GM21717 (cell line): Measurements from ENCODE around the gene CEP295NL.
"Not testable (repeated sequence)": the region's sequence is repeated elsewhere in the genome, so short reads cannot be mapped to it uniquely, and the experiment has no call there.

ENCODE experiments used
- ATAC-seq: cut with Tn5 transposase; IDR thresholded peaks from one replicate; pipeline ENCODE4 v1.9.1; 2021; ENCODE audit warnings: mild to moderate bottlenecking, moderate library complexity; ENCODE audit not compliant: unreplicated experiment

CEP295NL gene

GRCh38 chr17:78933025-78933958, 30.3 kb upstream of the CEP295NL start:
- ATAC-seq = no peak

- ATAC-seq = no peak
Measured at GRCh38 chr17:78929908-78930775, 27.1 kb upstream of the CEP295NL start.

- no peak for ATAC-seq
Measured at GRCh38 chr17:78925662-78926555, 22.9 kb upstream of the CEP295NL start.

- ATAC-seq = no peak
Measured at GRCh38 chr17:78925234-78925633, 22.2 kb upstream of the CEP295NL start, which contains the start of gene TIMP2. Gene TIMP2 (minus strand): TSS chr17:78925387. CDS start chr17:78925088, 299 bp downstream.

GRCh38 chr17:78924481-78925151, 21.6 kb upstream of the CEP295NL start:
- no peak for ATAC-seq

- no peak for ATAC-seq
Measured at GRCh38 chr17:78923660-78924453, 20.9 kb upstream of the CEP295NL start.

GRCh38 chr17:78922816-78923498, 20.0 kb upstream of the CEP295NL start:
- ATAC-seq = no peak

GRCh38 chr17:78921437-78921971, 18.5 kb upstream of the CEP295NL start:
- ATAC-seq = no peak

GRCh38 chr17:78920528-78920927, 17.5 kb upstream of the CEP295NL start:
- no peak for ATAC-seq

GRCh38 chr17:78919861-78920450, 17.0 kb upstream of the CEP295NL start:
- ATAC-seq = no peak

- no peak for ATAC-seq
Measured at GRCh38 chr17:78918979-78919378, 16.0 kb upstream of the CEP295NL start.

- ATAC-seq = no peak
Measured at GRCh38 chr17:78917451-78918275, 14.7 kb upstream of the CEP295NL start.

GRCh38 chr17:78915872-78916632, 13.1 kb upstream of the CEP295NL start:
- ATAC-seq = no peak

- no peak for ATAC-seq
Measured at GRCh38 chr17:78913115-78913514, 10.1 kb upstream of the CEP295NL start.

GRCh38 chr17:78912082-78912481, 9.1 kb upstream of the CEP295NL start:
- no peak for ATAC-seq

- ATAC-seq = not testable (repeated sequence)
Measured at GRCh38 chr17:78911543-78911942, 8.5 kb upstream of the CEP295NL start.
